Right lobe of liver (tissue), 6 donors: ENCODE data around the gene CEP44. TPM values are rescaled to one million over a fixed set of nuclear protein-coding genes. Genes with fewer than 3 reads are reported as not detected.

Experiments
- ATAC-seq, 4 donors: fragments of 200-7000 bp; cut with Tn5 transposase; one replicate each; pipeline ENCODE4 v1.9.1; 2020; ENCODE audit warnings: mild to moderate bottlenecking in 4 of 4, moderate library complexity in 4 of 4
- DNase-seq, 3 donors: peaks; one replicate each; pipeline ENCODE4 v3.0.0-alpha.2; 2020
- H3K27ac ChIP-seq, 3 donors: fragments of 200-600 bp; one replicate each; pipeline ENCODE4 v1.8.0; 2022
- H3K27me3 ChIP-seq, 2 donors: fragments of 200-600 bp; one replicate each; pipeline ENCODE4 v1.8.0; 2022
- H3K36me3 ChIP-seq, 4 donors: fragments of 200-600 bp; sonication (generic) in 1 of 4; one replicate each; pipeline versions ENCODE4 v1.5.1 to v1.8.0; 2017 to 2022; ENCODE audit warnings: control low read depth in 1 of 4
- H3K4me1 ChIP-seq, 4 donors: fragments of 200-600 bp; sonication (generic) in 1 of 4; one replicate each; pipeline versions ENCODE4 v1.5.1 to v1.8.0; 2017 to 2022; ENCODE audit warnings: control low read depth in 1 of 4
- H3K4me3 ChIP-seq, 3 donors: fragments of 200-600 bp; one replicate each; pipeline ENCODE4 v1.8.0; 2022
- H3K9me3 ChIP-seq, 4 donors: fragments of 200-600 bp; sonication (generic) in 1 of 4; one replicate each; pipeline versions ENCODE4 v1.5.1 to v1.8.0; 2017 to 2022; ENCODE audit warnings: control low read depth in 1 of 4
- POLR2A ChIP-seq: fragments of 450-650 bp; IDR thresholded peaks from one replicate; pipeline ENCODE4 v1.6.1; 2017; ENCODE audit warnings: antibody characterized with exemption, mild to moderate bottlenecking
- WGBS: methylation state at CpG from one replicate; pipeline ENCODE4 v1.1.6; 2018; ENCODE audit warnings: low coverage, low lambda C conversion rate; ENCODE audit not compliant: insufficient coverage; ENCODE audit errors: missing lambda C conversion rate; 5-methylcytosine and 5-hydroxymethylcytosine counted together
- intact Hi-C, 2 donors: fragments of 100-400 bp; cut with DNase I; formaldehyde crosslinking; loops; one replicate each; pipeline versions ENCODE4 v1.11.2 to v1.14.1; 2022
- total RNA-seq, 6 experiments: library from RNA; depleted of rRNA in 2 of 6; stranded (reverse); fragments of >200 nt in 2 of 6; fragmentation: NEBNext Ultra II Directional in 3 of 6; extraction: Animal tissue kit (Norgen Biotek cat#: 25700) in 3 of 6; gene quantifications; one replicate each; pipeline versions ENCODE4 v1.1.0 to v1.2.4, GENCODE V29; 2016 to 2023
- TF ChIP-seq, protein P1 (sequence below), 4 donors: fragments of 200-600 bp in 3 of 4; fragments of 450-650 bp in 1 of 4; IDR thresholded peaks; one replicate each; pipeline versions ENCODE4 v1.5.1 to v1.8.0; 2016 to 2022; ENCODE audit warnings: antibody characterized with exemption in 4 of 4, mild to moderate bottlenecking in 2 of 4
- donor health status: DM: no; HTN: yes; CAD: no.
- donor health status: DM: no; HTN: no; CAD: no.
- donor health status: DM: no; HTN: no; CAD: no.
- donor health status: DM: no; HTN: yes; CAD: no.
- donor health status: DM: no; HTN: yes; CAD: no.

The CEP44 gene
- total RNA-seq, 6 experiments from 2014 or later, result 3.8 to 9.9 (median 7.2) TPM

DNA sequence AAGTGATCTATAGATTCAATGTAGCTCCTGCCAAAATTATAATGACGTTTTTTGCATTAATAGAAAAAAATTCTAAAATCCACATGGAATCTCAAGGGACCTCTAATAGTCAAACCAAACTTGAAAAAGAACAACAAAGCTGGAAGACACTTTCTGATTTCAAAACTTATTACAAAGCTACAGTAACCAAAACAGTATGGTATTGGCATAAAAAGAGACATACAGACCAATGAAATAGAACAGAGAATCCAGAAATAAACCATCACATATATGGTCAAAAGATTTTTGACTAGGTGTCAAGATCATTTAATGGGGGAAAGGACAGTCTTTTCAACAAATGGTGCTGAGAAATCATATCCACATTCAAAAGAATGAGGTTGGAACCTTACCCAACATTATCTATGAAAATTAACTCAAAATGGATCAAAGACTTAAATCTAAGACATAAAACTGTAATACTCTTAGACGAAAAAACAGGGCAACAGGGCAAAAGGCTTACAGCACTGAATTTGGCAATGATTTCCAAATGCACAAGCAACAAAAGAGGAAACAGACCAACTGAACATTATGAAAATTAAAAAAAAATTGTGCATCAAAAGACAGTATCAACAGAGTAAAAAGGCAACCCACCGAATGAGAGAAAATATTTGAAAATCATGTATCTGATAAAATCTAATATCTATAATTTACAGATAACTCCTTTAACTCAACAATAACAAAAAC is 4.1 kb upstream of the CEP44 start:
- Histone ChIP-seq H3K27ac (no peak overlapping the region), H3K4me3 (no peak overlapping the region), H3K36me3 (no peaks in the 10 kb centered on the region), H3K9me3 (no peaks in the 10 kb centered on the region), H3K27me3 (no peaks in the 10 kb centered on the region), H3K4me1 (peaks cover 0 to 24% (median 7%) of the 10 kb centered on the region in 4 donors)
- no peak for ATAC-seq
- TF ChIP-seq, protein P1, sequence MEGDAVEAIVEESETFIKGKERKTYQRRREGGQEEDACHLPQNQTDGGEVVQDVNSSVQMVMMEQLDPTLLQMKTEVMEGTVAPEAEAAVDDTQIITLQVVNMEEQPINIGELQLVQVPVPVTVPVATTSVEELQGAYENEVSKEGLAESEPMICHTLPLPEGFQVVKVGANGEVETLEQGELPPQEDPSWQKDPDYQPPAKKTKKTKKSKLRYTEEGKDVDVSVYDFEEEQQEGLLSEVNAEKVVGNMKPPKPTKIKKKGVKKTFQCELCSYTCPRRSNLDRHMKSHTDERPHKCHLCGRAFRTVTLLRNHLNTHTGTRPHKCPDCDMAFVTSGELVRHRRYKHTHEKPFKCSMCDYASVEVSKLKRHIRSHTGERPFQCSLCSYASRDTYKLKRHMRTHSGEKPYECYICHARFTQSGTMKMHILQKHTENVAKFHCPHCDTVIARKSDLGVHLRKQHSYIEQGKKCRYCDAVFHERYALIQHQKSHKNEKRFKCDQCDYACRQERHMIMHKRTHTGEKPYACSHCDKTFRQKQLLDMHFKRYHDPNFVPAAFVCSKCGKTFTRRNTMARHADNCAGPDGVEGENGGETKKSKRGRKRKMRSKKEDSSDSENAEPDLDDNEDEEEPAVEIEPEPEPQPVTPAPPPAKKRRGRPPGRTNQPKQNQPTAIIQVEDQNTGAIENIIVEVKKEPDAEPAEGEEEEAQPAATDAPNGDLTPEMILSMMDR (IDR thresholded peaks at IDR 0.05), result no peak
- no peak for TF ChIP-seq POLR2A
- intact Hi-C loops, result no loop called here
- DNase-seq, result no peak
- WGBS, result 74% methylated on average over 3 of the region's 3 CpGs

DNA sequence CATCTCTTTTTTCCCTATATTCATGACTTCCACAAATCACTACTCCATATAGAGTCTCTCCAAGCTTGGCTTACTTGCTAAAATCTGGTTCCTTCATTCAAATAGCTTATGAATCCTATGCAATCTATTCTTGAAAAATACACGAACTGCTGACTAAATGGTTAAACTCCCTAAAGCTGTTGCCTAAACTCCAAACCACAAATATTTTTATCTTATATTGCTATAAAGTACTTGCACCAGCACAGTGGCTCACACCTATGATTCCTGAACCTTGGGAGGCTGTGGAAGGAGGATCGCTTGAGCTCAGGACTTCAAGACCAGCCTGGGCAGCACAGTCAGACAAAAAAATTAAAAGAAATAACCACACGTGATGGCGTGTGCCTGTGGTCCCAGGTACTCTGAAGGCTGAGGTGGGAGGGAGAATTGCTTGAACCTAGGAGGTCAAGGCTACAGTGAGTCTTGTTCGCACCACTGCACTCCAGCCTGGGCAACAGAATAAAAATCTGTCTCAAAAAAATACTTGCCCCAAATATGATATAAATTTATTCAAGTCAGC is 2.5 kb upstream of the CEP44 start:
- no peak for DNase-seq
- 84% methylated on average over 5 of the region's 5 CpGs for WGBS
- H3K27ac ChIP-seq, result no peak overlapping the region
- no peak overlapping the region for H3K4me3 ChIP-seq
- TF ChIP-seq, protein P1 (IDR thresholded peaks at IDR 0.05), result no peak
- no peak for TF ChIP-seq POLR2A
- no peaks in the 10 kb centered on the region for H3K27me3 ChIP-seq
- H3K4me1 ChIP-seq, result peaks cover 0 to 24% (median 7%) of the 10 kb centered on the region in 4 donors
- no peaks in the 10 kb centered on the region for H3K36me3 ChIP-seq
- no peaks in the 10 kb centered on the region for H3K9me3 ChIP-seq
- intact Hi-C loops, result no loop called here
- ATAC-seq, result no peak

DNA sequence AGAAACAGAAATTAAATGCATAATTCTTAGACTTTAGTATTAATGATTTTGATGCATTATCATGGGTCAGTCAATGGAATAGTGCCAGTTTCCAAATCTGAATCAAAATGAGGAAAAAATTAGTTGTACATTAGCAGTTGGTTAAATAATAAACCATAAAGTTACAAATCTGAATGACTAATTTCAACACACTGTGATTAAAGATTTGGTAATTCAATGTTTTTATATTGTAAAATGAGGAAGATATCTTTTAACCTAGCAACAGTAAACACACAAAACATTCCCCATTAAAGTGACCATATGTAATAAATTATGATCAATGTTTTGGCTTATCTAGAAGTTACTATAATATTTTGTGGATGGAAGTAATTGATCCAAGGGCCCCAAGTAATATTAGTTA is 1.8 kb upstream of the CEP44 start:
- no peaks in the 10 kb centered on the region for H3K36me3 ChIP-seq
- DNase-seq, result no peak
- no peaks in the 10 kb centered on the region for H3K27me3 ChIP-seq
- intact Hi-C loops, result no loop called here
- H3K27ac ChIP-seq, result no peak overlapping the region
- H3K4me1 ChIP-seq, result peaks cover 0 to 24% (median 7%) of the 10 kb centered on the region in 4 donors
- no peaks in the 10 kb centered on the region for H3K9me3 ChIP-seq
- TF ChIP-seq, protein P1 (IDR thresholded peaks at IDR 0.05), result no peak
- TF ChIP-seq POLR2A, result no peak
- ATAC-seq, result no peak
- H3K4me3 ChIP-seq, result no peak overlapping the region

DNA sequence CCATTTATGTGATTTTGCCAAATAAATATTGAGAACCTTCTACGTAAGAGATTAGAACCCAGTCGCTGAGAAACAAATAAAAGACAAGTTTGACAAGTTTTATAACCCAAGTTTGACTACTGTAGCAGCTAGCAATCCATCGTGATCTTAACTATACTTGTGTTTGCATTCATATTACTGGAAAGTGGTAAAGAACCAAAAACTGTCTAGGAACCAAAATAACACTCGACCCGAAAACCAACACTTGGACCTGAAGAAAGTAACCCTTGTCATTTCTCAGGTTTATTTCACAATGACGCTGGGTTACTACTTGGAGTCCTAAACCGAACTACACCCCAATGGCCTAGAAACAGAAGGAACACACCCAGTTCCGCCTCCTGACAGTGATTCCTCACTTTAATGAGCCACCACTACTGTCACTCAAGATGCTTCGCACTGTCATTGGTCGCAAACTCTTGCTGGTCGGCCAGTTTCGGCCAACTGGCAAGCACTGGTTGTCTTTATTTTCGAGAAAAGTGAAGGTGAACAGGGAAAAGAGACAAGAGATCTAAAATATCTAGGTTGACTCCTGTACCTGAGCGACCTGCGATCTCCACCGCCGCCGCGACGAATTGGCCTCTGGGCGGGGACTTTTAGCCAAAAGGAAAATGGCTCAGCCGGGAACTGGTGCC is 740 bp upstream of the CEP44 start:
- Histone ChIP-seq H3K9me3 (no peaks in the 10 kb centered on the region), H3K36me3 (no peaks in the 10 kb centered on the region), H3K4me3 (peak overlapping the region; percentile 74 to 84 (median 83)), H3K4me1 (peaks cover 0 to 24% (median 7%) of the 10 kb centered on the region in 4 donors), H3K27ac (peak overlapping the region; percentile 97 to 99 (median 98)), H3K27me3 (no peaks in the 10 kb centered on the region)
- ATAC-seq (peak; percentile 97 to 99 (median 98)), DNase-seq (peak; percentile 73 to 89 (median 82))
- WGBS, result under 1% methylated on average over 22 of the region's 22 CpGs
- TF ChIP-seq, protein P1 (IDR thresholded peaks at IDR 0.05), result no peak
- TF ChIP-seq POLR2A, result no peak
- intact Hi-C loops, result no loop called here
